NCI-H2227 treated with DMSO at 0.1 percent for 48 hours (cell line): ENCODE measurements around the gene PDCL3.
A peak's percentile ranks its signal among the peaks of the same experiment; 100 is the strongest.

Experiments
- DNase-seq: peaks from one replicate; lab custom pipeline; 2025; lab: John Stamatoyannopoulos, UW

The PDCL3 gene

GRCh38 chr2:100560216-100560830 is 2.5 kb upstream of the PDCL3 start:
- DNase-seq = no peak

GRCh38 chr2:100561191-100561590 is 1.6 kb upstream of the PDCL3 start:
- no peak for DNase-seq

DNA sequence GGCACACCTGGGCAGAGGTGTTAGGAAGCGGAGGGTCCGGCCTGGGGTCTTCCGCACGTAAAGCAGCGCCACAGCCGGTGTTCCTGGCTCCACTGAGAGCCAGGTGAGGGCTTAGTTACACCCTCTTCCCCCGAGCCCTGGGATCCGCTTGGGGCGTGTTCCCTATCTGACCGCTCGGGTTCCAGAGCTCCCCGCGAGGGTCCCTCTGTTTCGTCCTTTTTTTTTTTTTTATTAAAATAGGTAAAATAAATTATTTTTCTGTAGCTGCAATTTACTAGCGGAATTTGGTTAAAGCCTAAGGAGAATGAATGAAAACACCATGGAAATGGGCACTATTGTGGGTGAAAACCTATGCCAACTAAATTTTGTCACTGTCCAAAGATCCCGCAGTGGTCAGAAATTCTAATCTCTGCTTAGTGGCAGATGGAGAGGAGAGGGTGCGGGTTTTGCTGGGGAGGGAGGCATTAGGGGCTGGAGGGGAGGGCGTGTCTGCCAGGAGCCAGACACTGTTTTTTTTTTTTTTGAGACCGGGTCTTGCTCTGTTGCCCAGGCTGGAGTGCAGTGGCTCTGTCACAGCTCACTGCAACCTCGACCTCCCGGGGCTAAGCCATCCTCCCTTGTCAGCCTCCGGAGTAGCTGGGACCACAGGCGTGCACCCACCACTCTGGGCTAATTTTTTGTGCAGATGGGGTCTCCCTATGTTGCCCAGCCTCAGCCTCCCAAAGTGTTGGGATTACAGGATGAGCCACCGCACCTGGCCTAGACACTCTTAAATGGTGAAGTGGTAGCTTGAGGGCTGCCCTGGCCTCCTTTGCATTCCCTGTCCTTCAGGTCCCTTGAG is 834 bp downstream of the PDCL3 start:
- no peak for DNase-seq

GRCh38 chr2:100568989-100569388 is 6.2 kb downstream of the PDCL3 start:
- DNase-seq = no peak

- no peak for DNase-seq
Measured at GRCh38 chr2:100571668-100572067, 8.9 kb downstream of the PDCL3 start.

- DNase-seq = no peak
Measured at GRCh38 chr2:100577777-100578176, 15.0 kb downstream of the PDCL3 start.

GRCh38 chr2:100580367-100581276 is 17.8 kb downstream of the PDCL3 start:
- DNase-seq = no peak

DNA sequence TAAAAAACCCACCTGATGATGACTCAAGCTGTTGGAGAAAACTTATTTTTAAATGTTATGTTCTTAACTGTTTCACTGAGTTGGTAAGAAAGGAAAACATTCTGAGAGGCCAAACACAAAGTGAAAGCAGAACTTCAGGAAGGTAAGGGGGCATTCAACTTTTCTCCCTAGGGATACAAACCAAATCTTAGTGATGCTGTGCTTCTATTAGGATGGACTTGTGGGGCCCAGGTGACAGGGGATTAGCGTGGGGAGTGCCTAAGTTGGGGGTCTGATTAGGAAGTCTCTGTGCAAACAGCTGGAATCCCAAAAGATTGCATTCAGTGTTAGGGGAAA is 18.5 kb downstream of the PDCL3 start:
- DNase-seq = no peak

DNA sequence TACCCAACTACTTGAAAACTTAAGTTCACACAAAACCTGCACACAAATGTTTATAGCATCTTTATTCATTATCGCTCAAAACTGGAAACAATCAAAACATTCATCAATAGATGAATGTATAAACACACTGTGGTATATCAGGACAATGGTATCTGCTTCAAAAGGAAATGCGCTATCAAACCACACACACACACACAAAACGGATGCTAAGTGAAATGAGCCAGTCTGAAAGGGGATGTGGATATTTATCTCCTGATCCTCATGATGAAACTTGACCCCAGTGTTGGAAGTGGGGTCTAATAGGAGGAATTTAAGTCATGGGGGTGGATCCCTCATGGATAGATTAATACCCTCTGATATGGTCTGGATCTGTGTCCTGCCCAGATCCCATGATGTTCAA is 22.0 kb downstream of the PDCL3 start:
- DNase-seq = no peak

DNA sequence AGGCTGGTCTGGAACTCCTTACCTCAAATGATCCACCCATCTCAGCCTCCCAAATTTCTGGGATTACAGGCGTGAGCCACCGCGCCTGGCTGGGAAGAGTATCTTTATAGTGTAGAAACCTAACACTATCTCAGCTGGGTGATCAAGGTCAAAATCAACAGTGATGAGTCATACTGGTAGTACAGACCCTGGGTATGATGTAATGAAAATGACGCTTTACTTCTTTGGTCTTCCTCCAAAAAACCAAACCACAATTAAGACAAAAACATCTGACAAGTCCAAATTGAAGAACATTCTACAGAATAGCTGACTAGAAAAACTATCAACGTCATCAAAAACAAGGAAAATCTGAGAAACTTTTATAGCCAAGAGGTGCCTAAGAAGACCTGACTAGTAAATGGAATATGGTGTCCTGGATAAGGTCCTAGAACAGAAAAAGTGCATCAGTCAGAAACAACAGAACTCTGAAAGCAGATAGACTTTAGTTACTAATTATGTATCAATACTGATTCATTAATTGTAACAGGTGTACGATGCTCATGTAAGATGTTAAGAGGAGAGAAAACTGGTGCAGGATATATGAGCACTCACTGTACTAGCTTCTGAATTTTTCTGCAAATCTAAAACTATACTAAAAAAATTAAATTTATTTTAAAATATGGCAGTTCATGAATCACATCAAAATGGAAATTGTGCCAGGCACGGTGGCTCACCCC is 25.4 kb downstream of the PDCL3 start:
- no peak for DNase-seq

- DNase-seq = no peak
Measured at GRCh38 chr2:100589527-100589926, 26.7 kb downstream of the PDCL3 start.

GRCh38 chr2:100592226-100592625 is 29.4 kb downstream of the PDCL3 start:
- no peak for DNase-seq

GRCh38 chr2:100596465-100596864 is 33.7 kb downstream of the PDCL3 start:
- no peak for DNase-seq

- no peak for DNase-seq
Measured at GRCh38 chr2:100599566-100599965, 36.8 kb downstream of the PDCL3 start.

- DNase-seq = no peak
Measured at GRCh38 chr2:100601661-100602060, 38.9 kb downstream of the PDCL3 start.

- no peak for DNase-seq
Measured at GRCh38 chr2:100603414-100603813, 40.6 kb downstream of the PDCL3 start.

GRCh38 chr2:100603948-100604633 is 41.3 kb downstream of the PDCL3 start:
- DNase-seq = no peak

- no peak for DNase-seq
Measured at GRCh38 chr2:100606332-100606725, 43.5 kb downstream of the PDCL3 start.

GRCh38 chr2:100606726-100607343 is 44.0 kb downstream of the PDCL3 start:
- DNase-seq = peak; percentile 28

- DNase-seq = peak; percentile 69
Measured at GRCh38 chr2:100610381-100610831, 47.6 kb downstream of the PDCL3 start.
